GM19099 (cell line): Measurements from ENCODE around the gene LAMC3.

Experiments used
- POLR2A ChIP-seq: IDR thresholded peaks from 3 replicates; pipeline ENCODE4 v1.6.1; 2011; ENCODE audit warnings: low read depth; ENCODE audit not compliant: insufficient read length; ENCODE audit errors: extremely low read depth

LAMC3 gene

DNA sequence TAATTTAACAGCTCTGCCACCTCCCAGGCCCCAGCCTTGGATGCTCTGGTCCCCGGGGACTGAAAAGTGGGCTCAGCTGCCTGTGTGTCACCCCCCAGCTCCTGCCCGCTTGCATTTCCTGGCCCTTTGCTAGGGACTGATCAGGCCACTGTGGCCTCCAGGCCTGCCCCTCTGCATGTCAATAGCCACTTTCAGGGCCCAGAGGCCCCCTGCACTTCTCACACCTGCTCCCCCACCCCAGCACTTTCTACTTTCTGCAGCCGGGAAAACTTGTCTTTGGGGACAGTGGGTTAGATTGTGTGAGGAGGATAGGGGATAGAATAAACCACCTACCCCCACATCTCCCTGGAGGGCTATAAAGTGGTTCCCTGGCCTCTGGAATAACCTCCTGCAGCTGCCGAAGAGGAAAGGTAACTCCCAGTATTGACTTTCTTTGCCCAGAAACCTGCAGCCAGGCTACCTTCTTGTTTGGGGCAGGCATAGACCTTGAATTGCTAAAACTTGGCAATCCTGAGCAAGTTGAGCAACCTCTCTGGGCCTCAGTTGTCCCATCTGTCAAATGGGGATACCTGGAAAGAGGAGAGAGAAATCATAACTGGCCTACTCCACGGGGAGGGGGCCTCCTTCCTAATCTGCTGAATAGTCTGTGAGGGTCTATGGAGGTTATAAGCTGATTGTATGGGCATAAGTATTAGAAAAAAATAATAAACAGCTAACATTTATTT is 95.2 kb downstream of the LAMC3 start:
- no peak for TF ChIP-seq POLR2A

DNA sequence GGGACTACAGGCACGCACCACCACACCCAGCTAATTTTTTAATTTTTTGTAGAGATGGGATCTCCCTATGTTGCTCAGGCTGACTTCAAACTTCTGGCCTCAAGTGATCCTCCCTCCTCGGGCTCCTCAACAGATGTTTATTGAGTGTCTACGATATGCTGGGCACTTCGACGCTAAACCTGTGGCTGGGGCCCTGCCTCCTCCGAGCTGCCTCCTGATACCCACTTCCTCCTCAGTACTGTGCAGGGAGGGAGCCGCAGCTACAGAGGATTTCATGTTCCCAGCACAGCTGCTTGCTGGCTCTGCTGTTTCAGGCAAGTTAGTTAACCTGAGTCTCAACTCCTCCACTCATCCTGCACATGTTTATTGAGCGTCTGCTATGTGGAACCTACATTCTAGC is 97.0 kb downstream of the LAMC3 start:
- no peak for TF ChIP-seq POLR2A

- no peak for TF ChIP-seq POLR2A
Observed at GRCh38 chr9:131107760-131108159, 98.8 kb downstream of the LAMC3 start.

DNA sequence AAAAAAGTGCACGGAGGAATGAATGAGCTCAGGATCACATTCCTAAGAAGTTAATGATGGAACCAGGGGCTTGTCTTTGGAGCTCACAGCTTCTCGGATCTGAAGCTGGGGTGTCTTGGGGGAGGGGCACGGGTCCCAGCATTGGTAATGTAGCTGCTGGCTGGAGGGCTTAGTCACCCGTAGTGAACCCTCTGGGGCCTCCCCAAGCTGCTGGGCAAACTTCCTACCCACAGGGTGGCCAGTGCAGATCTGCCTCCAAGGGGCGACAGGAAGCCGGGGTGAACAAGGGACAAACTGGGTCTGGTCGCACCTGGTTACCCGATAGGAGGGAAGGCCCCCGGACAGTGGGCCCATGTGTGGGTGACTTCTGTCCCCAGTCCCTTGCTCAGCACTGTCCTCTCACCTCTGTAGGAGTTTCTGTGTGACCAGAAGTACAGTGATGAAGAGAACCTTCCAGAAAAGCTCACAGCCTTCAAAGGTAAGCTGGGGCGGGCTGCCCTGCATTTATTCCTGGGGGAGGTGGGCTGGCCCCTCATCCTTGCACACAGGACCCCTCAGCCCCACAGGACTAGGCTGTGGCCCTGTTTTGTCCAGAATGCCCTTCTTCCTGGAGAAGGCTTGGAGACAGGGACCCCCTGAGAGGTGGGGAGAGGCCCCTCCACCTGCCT is 102.3 kb downstream of the LAMC3 start:
- no peak for TF ChIP-seq POLR2A

DNA sequence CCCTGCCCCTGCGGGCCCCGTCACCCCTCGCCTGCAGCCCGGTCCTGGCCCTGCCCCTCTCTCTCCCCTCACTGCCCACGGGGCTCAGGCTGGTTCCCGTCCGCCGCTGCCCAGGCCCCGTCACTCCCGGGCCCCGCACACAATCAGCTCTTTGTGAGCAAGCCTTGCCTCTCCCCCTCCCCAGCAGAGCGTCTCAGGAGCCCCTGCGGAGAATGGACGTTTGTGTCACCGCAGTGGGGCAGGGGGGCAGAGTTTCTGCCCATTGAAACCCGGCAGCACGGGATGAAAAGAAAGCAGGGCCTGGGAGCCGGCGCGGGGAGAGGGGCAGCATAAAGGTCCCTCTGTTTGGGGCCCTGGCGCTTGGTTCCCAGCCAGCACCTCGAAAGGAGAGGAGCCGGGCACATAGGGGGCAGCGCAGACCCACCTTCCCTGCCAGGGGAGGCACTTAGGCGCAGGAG is 102.9 kb downstream of the LAMC3 start:
- TF ChIP-seq POLR2A: no peak

DNA sequence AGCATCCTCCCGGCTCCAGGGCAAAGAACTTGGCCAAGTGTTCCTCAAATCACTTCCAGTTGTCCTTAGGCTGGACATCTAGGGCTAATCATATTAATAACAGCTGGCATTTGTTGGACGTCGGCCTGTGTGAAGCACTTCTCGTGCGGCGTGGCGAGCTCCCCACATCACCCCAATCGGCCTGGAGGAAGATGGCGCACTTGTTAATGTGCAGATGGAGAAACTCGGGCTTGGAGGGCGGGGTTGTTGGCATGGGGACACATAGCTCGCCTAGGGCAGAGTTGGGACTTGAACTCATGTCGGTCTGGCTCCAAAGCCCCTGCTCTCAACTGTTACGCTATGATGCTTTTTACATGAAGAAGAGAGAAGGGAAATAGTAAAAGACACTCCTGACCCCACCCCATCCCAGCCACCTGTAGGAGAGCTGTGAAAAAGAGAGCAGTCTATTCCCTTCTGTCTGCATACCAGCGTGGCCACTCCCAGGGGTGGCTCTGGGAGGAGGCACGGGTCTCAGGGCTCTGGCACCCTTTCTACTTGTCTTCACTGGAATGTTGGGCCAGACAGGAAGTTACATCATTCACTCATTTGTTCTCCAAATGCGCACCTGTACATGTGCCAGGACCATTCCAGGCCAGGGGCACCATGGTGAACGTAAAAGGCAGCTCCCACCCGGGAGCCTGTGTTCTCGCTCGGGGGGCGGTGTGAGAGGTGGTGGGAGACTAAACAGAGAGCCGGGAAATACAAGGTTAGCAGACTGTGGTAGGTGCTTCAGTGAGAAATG is 103.6 kb downstream of the LAMC3 start:
- no peak for TF ChIP-seq POLR2A

- TF ChIP-seq POLR2A: no peak
Observed at GRCh38 chr9:131113655-131114054, 104.7 kb downstream of the LAMC3 start.

- no peak for TF ChIP-seq POLR2A
Observed at GRCh38 chr9:131114084-131114535, 105.1 kb downstream of the LAMC3 start.

DNA sequence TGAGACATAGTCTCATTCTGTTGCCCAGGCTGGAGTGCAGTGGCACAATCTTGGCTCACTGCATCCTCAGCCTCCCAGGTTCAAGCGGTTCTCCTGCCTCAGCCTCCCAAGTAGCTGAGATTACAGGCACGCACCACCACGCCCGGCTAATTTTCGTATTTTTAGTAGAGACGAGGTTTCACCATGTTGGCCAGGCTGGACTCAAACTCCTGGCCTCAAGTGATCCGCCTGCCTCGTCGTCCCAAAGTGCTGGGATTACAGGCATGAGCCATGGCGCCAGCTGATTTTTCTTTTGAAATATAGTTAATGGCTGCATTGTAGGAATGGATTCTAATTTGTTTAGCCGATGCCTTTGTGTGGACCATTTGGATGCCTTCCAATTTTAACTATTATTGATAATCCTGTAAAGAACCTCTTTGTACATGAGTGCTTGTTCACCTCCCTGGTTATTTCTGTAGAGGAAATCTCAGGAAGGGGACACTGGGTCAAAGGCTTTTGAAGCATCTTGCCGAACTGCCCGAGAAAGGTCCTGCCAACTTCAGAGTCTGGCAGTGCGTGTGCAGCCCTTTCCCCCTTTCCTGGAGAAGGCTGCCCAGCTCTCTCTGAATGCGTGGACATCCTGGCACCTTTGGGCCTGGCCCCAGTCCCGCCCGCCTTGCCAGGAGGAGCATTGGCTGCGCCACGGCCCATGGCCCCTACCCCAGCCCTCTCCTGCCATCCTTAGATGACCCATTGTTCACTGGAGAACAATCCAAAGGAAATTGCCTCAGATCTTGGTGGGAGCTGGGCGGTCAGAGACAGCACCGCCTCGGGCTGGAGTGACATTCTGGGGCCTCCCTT is 107.5 kb downstream of the LAMC3 start:
- TF ChIP-seq POLR2A: no peak

DNA sequence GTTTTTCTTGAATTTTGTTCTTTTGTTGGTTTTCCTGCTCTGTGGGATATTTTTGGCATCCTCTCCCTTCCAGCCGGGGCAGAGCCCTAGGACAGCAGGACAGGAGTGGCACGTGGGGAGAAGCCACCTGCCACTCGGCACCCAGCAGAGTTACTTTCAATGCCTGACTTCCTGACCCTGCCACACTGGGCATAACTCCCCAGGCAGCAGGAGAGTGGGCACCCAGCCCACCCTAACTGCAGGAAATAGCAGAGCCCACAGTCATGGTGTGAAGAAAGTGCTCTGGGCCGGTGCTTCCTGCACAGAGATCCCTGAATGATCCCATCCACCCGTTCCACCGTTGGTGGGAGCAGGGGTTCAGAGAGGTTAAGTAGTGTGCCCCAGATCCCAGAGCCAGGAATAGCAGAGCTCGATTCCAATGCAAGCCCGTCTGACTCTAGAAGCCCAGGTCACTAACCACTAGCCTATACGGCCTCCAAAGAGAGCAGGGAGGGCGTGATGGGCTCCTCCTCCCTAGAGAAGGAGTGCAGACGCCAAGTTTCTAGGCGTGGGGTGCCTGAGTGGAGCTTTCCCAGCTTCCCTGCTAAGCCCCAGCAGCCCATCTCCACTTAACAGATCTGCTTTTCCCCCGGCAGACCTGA is 108.3 kb downstream of the LAMC3 start:
- no peak for TF ChIP-seq POLR2A

GRCh38 chr9:131117762-131118145 is 108.8 kb downstream of the LAMC3 start:
- TF ChIP-seq POLR2A: no peak

DNA sequence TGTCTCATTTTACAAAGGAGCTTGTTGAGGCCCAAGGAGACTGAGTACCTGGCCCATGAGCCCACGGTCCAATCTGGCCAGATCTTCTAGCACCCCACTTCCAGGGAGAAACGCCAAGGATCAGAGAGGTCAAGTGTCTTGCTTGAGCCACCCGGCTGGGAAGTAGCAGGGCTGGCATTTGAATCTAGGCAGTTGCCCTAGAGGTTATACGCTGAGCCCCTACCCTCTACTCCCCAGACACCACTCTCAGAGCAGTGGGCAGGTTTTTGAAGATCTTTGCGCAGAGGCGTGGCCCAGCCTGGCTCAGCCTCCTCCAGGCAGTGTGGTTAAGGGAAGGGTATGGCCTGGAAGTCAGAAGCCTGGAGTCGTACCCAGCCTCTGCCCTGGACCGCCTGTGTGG is 110.6 kb downstream of the LAMC3 start:
- no peak for TF ChIP-seq POLR2A

DNA sequence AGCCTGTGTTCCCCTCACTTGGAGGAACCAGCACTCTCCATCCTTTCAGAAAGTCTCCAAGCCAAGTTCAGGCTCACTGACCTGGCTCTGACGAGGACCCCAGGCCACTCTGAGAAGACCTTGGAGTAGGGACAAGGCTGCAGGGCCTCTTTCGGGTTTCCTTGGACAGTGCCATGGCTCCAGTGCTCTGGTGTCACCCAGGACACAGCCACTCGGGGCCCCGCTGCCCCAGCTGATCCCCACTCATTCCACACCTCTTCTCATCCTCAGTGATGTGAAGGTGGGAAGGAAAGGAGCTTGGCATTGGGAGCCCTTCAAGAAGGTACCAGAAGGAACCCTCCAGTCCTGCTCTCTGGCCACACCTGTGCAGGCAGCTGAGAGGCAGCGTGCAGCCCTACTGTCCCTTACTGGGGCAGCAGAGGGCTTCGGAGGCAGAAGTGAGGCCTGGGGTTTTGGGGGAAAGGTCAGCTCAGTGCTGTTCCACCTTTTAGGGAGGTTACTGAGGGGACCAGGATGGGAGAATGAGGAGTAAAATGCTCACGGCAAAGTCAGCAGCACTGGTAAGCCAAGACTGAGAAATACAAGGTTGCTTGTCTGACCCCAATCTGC is 111.8 kb downstream of the LAMC3 start:
- TF ChIP-seq POLR2A: no peak

DNA sequence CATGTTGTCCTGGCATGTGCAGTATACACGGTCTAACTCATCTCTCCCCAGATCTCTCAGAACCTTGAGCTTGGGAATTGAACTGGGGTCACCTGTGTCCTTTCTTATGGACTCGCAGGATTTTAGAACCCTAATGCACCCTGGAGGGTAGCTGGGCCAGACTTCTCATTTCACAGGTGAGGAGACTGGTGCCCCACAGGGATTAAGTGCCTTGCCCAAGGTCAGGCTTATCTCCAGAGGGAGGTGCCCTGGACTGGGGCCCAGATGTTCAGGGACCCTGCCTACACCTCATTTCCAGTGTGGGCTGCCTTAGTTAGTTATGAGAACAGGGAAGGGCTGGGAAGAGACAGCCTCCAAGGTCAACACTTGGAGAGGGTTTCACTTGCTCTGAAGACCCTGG is 112.4 kb downstream of the LAMC3 start:
- TF ChIP-seq POLR2A: no peak

DNA sequence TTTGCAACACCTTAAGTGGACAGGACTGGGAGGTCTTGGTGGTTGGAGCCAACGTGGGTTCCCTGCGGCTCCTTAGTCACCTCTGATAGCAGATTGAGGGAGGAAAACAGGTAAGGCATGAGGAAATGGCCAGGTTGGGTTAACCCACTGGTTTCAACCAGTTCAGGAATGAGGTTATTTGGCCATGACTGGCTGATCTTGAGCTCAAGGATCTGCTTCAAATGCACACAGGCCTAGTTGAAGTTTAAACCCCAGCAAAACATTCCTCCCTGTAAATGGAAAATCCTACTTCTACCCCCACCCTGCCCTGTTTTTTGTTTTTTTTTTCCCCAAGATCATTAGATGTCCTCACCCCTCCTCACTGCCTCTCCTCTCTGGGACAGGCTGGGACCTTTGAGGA is 113.2 kb downstream of the LAMC3 start:
- no peak for TF ChIP-seq POLR2A

GRCh38 chr9:131125038-131125287 is 116.0 kb downstream of the LAMC3 start:
- no peak for TF ChIP-seq POLR2A
